ENCODE results near the gene PLCB4. TPM values are rescaled to one million over a fixed set of nuclear protein-coding genes. Genes with fewer than 3 reads are reported as not detected.

The PLCB4 gene
- total RNA-seq, 1 experiment from 2014 or later = 10.1 TPM

- Histone ChIP-seq H3K27me3 (ENCODE audit: insufficient read depth, low read length) (no peaks in the 10 kb centered on the region), H4K5ac (ENCODE audit: insufficient read length, low read depth, low read length) (no peak overlapping the region), H4K8ac (replicated peaks; ENCODE audit: insufficient read length, low read depth, low read length) (no peak overlapping the region), H3K56ac (ENCODE audit: insufficient read length, low read depth, low read length) (no peak overlapping the region), H4K91ac (ENCODE audit: insufficient read length, low read depth, low read length) (no peak overlapping the region), H3K9ac (ENCODE audit: extremely low read depth, insufficient read length, low read length) (no peak overlapping the region), H3T11ph (ENCODE audit: low read length) (no peak overlapping the region), H2BK5ac (ENCODE audit: insufficient read length, low read length) (no peak overlapping the region), H3K79me2 (ENCODE audit: insufficient read depth, low read length) (no peaks in the 10 kb centered on the region), H3K4me2 (ENCODE audit: insufficient read depth, insufficient read length, low read length) (no peak overlapping the region), H2BK120ac (ENCODE audit: low read depth, low read length, poor library complexity, severe bottlenecking) (no peak overlapping the region), H2BK12ac (ENCODE audit: insufficient read length, low read depth, low read length) (no peak overlapping the region), H4K20me1 (ENCODE audit: control insufficient read depth, insufficient read depth, insufficient read length) (no peaks in the 10 kb centered on the region), H2BK15ac (ENCODE audit: low read depth, low read length) (no peak overlapping the region), H2AFZ (ENCODE audit: low read length) (no peak overlapping the region), H3K23ac (ENCODE audit: insufficient read length, low read depth, low read length) (no peak overlapping the region), H3K4me1 (ENCODE audit: insufficient read depth, low read length) (no peaks in the 10 kb centered on the region; the same call in 1 of the 2 replicates), H3K4ac (ENCODE audit: low read depth, low read length) (no peak overlapping the region), H3K14ac (ENCODE audit: insufficient read depth, low read length) (no peak overlapping the region), H3K23me2 (ENCODE audit: insufficient read length, low read depth, low read length, poor library complexity, severe bottlenecking) (no peaks in the 10 kb centered on the region), H3K27ac (ENCODE audit: insufficient read length, low read depth, low read length) (no peak overlapping the region), H2AK5ac (ENCODE audit: insufficient read length, low read length) (no peak overlapping the region), H3K79me1 (ENCODE audit: insufficient read depth, low read depth, low read length, poor library complexity, severe bottlenecking) (no peaks in the 10 kb centered on the region), H3K9me3 (ENCODE audit: control insufficient read depth, low read depth, low read length) (no peaks in the 10 kb centered on the region), H2BK20ac (ENCODE audit: low read depth, low read length, poor library complexity, severe bottlenecking) (no peak overlapping the region), H3K18ac (ENCODE audit: insufficient read length, low read depth, low read length) (no peak overlapping the region)
- WGBS (ENCODE audit: extremely low coverage, insufficient read length, low lambda C conversion rate) = no CpG with 5 or more reads among the region's 6 CpGs
- Mint-ChIP-seq H3K27ac (peak overlapping the region in 1 of 3 experiments; percentile 49; a peak in 3 of 7 replicates), H3K36me3 (ENCODE audit: insufficient read depth in 1 of 3, low read depth in 3 of 3) (no peaks in the 10 kb centered on the region), H3K4me1 (peaks cover 17 to 21% of the 10 kb centered on the region in 2 experiments), H3K9me3 (no peaks in the 10 kb centered on the region), H3K27me3 (ENCODE audit: low read depth) (no peaks in the 10 kb centered on the region; the same call in 1 of the 2 replicates), H3K4me3 (no peak overlapping the region)
- no peak for TF ChIP-seq CTCF (conservative IDR thresholded peaks at IDR 0.05)
- DNase-seq = no peak
These were observed 91.4 kb downstream of the PLCB4 start for GRCh38 chr20:9160331-9160730.
